Activated gamma-delta T cell treated with Interleukin-2 at 50 U/mL for 16 hours (primary cell): ENCODE data around the gene MMEL1.

ENCODE experiments used
- DNase-seq: peaks from one replicate; pipeline ENCODE4 v3.0.0-alpha.2; 2020

The MMEL1 gene

DNA sequence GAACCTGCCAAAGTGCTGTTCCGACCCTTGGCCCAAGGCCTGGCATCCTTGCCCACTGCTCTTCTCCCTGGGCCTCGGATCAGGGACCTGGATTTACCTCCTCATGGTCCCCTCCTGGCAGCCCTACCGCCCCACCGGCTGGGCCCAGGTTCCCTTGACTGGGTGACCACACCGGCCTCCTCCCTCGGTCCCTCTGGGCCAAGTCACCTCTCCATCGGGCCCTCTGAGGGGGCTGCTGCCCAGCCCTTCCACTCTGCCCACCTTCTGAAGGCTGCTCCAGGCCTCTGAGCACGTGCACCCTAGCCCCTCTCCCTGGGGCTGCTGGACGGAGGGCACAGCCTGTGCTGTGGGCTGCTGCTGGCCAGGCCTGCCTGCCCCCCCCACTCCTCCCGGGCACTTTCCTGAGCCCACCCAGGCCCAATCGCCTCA is 9.3 kb upstream of the MMEL1 start:
- no peak for DNase-seq

DNA sequence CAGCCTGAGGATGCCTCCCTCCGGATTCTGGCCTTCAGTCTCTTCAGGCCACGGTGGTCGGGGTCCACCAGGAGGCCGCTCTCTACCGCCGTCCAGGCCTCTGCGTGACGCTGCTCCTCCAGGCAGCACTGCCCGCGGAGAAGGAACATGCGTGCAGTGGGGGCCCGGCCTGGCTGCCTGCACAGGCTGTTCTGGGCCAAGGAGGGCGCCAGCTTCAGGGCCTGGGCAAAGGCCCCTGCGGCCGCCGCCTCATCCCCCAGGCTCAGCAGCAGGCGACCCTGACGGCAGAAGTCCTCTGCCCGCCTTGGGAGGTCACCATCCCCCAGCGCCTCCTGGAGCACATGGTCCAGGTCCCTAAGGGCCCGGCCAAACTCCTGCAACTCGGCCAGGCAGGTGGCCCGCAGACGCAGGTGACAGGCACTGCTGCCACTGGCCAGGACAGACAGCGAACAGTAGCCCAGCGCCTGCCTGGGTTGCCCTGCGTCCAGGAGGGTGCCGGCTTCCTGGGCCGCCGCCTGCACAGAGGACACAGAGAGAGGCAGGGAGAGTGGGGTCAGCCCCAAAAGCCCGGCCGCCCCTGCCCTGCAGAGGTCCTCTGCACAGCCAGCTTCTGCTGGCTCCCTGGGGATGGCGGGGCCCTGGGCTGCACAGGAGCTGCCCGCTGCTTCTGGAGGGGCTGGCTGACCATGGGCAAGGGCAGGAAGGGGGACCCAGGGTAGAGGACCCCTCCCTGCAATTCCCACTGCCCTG is 8.7 kb upstream of the MMEL1 start:
- DNase-seq: no peak

DNA sequence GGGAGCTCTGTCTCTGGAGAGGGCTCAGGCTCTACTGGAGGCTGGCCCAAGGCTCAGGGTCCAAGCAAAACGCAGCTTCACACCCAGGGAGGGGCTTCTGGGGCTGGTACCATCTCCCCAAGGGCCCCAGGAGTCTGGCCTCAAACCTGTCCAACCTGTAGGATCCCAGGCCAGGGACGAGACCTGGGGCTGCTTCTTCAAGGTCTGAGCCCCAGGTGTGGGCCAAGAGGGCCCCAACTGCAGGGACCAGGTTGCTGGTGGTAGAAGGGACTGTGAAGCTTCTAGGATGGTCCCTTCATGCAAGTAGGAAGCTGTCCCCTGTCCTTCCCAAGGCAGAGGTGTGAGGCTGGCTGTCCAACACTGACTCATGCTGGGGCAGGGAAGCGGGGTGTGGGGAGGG is 7.8 kb upstream of the MMEL1 start:
- no peak for DNase-seq

DNA sequence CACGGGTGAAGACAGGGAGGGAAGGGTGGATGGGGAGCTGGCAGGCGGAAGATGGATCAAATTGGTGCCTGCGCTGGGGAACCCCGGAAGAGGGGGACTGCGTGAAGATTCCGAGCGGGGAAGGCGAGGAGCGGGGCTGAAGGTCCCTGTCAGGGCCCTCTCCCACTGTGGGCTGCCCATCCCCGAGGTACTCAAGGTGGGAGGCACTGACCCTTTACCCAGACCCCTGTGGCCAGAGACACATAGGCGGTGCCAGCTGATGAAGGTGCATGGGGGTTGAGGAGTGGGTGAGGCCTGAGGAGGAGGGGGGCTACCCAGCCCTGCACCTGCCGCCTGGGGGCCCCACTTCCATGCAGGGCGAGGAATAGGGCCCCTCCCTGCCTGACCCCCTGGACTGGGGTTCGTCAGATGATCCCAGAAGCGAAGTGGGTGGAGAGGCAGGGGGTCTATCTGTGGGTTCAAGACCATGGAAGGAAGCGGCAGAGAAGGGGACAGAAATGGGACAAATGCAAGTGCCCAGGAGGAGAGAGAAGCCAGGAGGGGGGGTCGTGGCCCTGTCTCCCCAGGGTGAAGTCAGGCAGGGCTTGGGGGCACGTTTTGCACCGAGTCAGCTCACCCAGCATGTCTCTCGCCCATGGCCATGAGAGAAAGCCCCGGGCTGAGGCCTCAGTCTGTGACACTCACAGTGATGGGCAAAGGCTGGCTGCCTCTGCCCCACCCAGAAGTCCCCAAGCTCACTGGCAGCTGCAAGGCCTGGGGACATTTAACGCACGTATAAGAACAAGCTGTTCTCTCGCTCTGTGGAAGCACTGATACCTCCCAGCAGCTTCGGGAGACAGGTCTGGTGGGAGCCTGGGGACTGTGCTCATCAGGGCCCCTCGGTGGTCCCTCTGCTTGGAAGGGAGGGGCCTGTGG is 7.0 kb upstream of the MMEL1 start:
- no peak for DNase-seq

DNA sequence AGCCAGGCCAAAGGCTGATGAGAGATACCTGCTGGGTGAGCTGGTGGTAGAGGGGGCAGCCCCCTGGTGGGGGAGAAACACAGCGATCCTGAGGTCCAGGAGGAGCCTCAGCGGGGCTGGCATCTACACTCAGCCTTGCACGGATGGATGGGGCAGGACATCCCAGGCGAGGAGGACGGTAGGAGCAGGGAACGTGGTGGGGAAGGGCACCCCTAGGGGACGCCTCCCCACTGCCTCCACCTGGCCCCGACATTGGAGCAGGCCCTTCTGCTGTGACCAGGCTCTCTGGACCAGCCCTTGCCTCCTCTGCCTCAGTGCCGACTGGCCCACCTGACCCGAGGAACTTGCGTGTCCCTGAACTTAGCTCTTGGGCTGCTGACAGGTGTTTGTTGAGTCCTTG is 6.4 kb upstream of the MMEL1 start:
- DNase-seq: no peak

DNA sequence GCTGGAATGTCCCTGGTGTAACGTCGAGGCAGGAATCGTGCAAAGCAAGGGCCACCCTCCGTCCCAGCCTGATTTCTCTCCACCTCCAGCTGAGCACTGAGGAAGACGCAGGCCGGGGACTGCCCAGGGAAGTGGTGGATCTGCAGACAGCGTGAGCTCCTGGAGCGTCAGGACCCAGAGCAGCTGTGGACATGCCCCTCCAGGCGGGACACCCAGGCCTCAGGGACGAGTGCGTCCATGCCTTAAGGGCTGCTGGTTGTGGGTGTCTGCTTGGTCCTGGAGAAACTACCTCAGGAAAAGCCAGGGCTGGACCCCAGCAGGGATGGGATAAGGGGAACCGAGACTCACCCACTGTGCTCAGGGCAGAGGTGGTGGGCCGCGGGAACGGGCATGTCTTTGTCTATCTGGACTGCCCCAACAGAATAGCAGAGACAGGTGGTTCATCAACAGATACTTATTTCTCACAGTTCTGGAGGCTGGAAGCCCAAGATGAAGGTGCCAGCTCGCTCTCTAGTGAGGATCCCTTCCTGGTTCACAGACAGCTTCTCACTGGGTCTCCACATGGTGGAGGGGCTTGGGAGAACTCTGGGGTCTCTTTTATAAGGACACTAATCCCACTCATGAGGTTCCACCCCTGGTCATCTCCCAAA is 5.8 kb upstream of the MMEL1 start:
- no peak for DNase-seq

DNA sequence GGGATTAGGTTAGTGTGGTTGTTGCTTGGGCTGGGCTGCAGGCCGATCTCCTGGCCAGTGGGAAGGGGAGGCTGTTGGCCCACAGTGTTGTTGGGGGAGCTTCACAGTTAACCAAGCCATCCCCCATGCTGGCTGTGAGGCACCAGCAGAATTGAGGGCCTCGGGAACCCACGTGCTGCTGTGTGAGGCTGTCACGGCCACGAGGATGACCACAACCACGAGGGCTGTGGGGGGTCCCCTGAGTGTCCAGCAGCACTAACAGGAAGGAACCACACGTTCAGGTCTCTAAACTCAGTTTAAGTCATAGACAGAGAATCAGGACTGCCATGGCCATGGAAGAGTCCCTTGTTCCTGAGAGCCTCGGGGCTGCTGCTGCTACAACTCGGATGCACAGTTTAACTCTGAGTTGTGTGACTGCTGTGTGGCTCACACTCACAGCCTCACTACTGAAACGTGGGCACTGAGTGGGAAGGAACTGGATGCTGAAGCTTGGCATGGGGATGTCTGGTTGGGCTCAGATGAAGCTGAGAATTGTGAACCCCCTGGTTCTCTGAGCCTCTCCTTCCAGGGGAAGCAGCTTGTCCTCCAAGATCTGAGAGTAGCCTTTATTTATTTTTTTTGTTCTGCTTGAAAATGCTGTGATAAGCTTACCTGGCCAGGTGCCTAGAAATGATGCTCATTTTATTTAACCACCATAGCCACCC is 4.8 kb upstream of the MMEL1 start:
- no peak for DNase-seq

DNA sequence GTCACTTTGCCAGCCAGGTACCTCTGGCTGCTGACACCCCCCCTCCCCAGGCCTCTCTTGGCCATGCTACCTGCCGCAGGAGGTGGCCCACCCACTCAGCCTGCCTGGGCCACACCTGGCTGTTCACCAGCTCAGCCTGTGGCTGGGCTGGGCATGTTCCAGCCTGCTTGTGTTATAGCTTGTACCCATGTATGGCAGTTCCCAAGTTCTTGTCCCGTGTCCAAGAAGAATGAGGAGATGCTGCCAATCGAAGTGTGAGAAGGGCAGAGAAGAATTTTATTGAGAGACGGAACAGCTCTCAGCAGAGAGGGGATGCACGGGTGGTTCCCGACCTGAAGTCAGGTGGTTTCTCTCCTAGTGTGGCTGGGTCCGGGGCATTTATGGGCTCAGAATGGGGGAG is 3.9 kb upstream of the MMEL1 start:
- DNase-seq: no peak

DNA sequence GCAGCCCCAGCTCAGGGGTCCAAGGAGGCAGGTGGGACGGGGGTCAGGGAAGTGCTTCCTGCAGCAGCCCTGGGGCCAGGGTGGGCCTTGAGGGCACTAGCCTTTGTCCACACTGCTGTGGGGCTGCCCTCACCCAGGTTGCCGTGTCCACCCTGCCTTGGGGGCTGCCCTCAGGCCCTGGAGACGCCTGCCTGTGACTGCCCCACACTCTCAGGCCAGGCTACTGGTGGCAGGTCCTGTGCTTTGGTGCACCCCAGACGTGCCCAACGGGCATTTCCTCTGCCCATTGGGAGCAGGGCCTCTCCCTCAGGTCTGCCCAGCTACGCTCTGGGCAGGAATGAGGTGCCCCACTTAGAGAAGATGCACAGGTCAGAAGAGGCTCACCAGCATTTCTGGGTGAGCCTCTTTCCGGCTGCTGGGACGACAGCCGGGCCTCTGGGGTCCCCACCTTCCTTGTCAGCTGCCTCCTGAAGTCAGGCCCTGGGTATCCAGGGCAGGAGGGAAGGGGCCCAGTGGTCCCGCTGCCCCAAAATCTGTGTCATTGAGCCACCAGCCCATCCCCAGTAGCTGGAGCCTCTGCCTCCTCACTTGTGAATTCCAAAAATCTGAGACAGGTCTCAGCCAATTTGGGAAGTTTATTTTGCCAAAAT is 2.7 kb upstream of the MMEL1 start:
- no peak for DNase-seq

DNA sequence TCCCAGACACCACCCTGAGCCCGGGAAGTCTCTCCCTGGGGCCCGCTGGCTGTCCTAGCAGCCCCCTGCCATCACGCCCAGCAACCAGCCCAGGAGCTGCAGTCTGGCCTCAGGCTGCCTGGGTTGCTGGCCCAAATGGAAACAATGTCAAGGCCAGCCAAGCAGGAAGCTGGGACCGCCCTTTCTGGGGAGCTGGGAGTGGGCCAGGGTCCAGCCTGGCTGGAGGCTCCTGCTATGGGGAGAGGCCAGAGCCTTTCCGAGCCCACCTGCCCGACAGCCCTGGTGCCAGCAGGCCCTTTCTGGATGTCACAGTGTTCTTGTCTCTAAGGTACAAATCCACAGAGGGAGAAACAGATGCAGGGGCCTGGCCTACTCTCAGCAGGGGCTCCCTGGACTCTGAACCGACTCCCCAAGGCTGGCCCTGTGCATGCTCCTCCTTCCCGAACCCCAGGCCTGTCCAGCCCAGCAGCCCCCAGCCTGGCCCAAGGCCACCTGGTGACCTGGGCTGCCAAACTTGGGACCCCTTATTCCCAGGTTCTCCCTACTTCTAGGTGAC is 1.2 kb upstream of the MMEL1 start:
- no peak for DNase-seq

DNA sequence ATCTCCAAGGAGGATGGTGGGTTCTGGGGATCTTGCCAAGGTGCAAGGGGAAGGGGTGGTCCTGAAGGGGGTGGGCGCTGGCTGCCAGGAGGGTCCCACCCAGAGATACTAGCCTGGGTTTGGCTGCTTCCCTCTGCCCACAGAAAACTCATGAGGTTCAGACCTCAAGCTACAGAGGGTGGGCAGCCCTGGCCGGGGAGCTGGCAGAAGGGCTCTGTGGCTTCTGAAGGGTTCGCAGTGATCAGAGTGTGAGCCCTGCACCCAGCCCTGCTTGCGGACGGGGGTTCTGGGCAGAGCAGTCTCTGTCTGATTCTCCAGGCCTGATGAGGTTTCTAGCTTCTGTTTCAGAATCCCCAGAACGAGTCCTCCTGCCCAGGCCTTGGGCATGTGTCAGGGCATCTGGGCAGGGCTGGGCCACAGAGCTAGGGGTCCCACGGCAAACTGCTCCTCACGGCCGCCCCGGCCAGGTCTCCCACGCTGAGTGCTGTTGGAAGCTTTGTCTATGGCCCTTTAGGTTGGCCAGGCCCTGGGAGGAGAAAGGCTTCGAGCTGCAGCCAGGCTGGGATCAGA is 635 bp upstream of the MMEL1 start:
- DNase-seq: no peak

DNA sequence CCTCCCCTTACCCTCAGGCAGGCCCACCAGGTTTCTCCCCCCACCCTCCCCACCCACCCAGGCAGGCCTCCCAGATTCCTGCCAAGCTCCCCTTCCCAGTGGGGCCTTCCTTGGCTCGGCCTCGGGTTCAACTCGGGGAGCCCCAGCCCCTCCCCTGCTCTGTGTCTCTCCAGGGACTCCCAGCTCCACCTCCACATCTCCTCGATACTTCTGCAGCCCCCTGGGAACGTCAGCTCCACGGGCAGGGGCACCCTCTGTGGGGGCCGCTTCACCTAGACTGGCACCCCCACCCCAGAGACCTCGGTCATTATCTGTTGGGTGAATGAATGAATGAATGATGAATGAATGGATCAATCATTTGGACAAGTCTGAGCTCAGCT is 775 bp downstream of the MMEL1 start:
- DNase-seq: no peak

DNA sequence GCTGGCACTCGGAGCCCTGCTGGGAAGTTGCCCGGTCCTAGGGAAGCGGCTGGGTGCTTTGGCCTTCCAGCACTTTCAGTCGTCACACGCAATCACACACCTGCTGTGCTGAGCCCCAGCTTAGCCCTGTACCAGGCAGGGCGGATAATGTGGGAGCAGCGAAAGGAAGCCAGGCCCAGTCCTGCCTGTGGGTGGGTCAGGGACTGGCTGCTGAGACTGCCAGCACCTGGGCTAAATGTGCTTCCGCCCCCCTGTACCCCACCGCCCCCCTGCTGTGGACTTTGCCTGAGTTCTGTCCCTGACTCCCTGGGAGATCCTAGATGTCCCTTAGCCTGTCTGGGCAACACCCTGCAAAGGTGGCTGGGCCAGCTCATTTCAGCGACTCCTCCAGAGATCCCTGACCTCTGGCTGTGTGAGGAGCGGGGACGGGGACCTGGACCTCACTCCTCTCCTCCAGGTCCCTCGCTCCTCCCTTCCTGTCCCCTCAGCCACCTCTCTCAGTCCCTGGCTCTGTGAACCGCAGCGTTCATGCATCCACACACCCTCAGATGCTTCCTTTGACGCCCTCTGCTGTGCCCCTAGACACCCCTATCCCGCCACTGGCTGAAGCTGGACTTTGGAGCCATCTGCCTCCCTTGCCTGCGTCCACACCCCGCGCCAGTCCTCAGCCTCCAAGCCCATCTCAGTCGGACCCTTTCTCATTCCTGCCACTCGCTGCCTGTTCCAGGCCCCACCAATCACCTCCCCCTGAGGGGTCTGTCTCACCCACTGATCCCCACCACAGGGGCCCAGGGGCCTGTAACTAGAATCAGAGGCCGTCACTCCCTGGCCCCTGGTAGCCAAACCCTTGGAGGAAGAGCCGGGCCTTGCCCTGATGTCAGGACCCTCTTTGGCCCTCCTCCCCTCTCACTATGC is 1.4 kb downstream of the MMEL1 start:
- no peak for DNase-seq

DNA sequence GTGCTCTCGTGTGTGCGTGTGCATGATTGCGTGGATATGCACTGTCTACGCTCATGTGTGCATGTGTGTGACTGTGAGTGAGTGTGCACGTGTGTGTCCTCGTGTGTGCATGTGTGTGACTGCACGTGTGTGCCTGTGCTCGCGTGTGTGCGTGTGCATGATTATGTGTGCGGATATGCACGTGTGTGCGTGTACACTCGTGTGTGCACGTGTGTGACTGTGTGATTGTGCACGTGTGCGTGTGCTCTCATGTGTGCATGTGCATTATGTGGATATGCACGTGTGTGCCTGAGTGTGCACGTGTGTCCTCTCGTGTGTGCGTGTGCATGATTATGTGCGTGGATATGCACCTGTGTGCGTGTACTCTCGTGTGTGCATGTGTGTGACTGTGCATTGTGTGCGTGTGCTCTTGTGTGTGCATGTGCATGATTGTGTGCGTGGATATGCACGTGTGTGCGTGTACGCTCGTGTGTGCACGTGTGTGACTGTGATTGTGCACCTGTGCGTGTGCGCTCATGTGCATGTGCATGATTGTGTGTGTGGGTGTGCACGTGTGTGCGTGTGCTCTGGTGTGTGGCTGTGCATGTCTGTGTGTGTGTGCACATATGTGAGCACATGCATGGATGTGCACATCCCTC is 2.2 kb downstream of the MMEL1 start:
- DNase-seq: no peak

DNA sequence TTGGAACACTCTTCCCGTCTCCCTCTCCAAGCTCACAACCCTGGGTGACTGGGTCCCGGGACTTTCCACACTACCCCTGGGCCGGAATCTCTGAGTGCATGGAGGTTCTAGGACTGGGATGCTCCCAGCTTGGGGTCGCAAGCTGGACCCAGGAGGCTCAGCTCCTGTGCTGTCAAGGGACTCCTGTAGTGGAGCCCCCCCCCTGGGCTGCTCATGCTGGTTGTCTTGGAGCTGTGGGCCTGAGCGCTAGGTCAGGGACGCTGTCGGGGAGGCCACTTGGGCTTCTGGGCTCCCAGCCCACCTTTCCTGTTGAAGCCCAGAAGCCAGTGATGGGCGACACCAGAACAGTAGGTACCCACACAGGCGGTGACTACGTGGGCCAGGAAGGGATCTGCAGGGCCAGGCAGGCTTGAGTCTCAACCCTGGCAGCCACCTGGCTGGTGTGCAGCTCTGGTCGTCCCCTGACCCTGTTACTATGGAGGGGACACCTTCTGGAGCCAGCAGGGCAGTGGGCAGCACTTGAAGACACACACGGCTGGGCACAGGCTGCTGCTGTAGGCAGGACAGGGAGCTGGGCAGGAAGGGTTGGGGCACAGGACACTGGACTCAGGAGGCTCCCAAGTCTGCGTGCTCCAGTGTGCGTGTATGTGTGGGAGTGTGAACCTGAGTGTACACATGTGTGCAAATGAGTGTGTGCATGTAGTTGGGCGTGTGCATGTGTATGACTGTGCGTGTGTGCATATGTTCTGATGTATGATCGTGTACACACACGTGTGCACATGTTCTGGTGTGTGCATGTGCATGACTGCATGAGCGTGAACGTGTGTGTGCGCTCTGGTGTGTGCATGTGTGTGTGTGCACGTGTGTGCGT is 3.0 kb downstream of the MMEL1 start:
- no peak for DNase-seq

DNA sequence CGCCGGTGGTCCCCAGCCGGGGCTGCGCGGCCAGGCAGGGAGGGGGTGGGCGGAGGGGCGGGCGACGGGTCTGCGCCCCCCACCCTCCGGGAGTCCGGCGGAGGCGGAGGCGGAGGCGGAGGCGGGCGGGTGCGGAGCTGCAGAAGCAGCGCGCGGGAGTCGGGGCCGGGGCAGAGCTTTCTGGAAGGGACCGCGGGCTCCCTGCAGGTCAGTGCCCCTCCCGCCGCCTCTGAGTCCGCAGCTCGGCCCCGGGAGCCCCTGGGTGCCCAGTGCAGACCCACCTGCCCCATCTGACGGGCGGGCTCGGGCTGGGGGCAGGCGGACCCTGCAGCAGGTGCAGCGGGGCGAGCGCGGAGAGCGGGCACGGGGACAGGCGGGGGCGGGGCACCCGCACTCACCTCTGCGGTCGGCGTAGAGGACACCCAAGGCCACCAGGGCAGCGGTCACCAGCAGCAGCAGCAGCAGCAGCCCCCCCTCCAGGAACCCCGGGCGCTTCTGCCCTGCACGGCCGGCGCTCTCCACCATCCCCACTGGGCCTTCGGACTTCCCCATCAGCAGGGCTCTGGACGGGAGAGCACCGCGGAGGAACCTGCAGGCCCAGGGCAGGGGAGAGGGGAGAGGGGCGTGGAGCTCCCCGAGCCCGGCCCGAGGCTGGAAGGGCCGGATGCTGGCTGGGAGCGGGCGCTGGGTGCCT is 3.7 kb downstream of the MMEL1 start:
- DNase-seq: no peak

DNA sequence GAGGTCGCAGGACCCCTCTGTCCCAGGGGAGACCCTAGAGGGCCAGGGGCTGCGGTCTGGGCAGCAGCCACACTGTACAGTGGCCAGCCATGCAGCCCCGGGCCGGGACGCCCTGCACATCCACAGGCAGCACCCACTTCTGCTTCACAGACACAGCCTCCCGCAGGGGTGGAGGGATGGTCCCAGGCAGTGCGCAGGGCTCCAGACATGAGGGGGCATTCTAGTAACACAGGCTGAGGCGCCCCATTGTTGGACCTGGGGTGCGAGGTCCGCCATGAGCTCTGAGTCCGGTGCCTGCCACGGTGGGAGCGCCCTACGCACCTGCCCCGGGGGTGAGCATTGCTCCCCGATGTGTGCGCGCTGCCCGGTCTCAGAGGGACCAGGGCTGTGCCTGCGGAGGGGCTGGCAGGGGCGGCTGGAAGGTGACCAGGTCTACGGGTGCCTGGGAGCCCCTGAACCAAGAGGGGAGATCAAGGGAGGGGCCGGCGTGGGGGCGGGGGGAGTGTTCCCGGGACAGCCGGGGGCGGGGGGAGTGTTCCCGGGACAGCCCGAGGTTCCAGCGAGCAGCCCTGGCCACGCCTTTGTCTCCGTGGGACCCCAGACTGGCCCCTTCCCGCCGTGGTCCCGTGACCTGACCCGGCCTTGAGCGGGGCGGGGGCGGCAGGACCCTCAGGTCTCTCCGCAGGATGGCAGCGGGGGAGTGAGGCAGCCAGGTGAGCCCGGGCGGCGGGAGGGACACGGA is 4.5 kb downstream of the MMEL1 start:
- DNase-seq: no peak

DNA sequence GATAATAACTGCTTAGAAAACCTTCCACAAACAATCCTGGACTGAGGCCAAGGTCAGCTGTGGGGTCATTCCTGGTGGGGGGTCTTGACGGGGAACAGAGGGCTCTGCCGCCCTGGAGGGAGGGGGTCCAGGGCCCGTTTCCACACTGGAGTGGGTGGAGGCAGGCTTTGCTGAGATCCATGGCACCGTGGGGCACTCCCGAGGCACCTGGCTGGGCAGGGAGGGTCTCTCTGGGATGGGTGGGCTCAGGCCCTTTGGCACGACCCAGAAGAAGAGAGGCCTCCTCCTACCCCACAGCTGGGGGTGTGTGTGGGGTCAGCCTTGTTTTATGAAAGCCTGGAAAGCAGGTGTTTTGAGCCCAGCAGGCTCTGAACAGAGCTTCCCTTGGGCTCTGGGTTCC is 5.1 kb downstream of the MMEL1 start:
- no peak for DNase-seq
